Activated naive CD4-positive, alpha-beta T cell treated with anti-CD3 and anti-CD28 coated beads for 36 hours (primary cell): ENCODE data around the gene PIM2. TPM values are rescaled to one million over a fixed set of nuclear protein-coding genes. Genes with fewer than 3 reads are reported as not detected.

Experiments
- CTCF ChIA-PET: fragments of 350-600 bp; sonication (Branson Sonifier 250); formaldehyde crosslinking; loops from one replicate; lab custom pipeline; 2021; ENCODE audit warnings: antibody characterized with exemption; lab: Charles Lee
- DNase-seq: peaks from one replicate; pipeline ENCODE4 v3.0.0-alpha.2; 2020
- H3K27ac Mint-ChIP-seq: one replicate; pipeline ENCODE4 v1.8.0; 2021; ENCODE audit warnings: mild to moderate bottlenecking, mixed read lengths
- H3K27me3 Mint-ChIP-seq: one replicate; pipeline ENCODE4 v1.8.0; 2021; ENCODE audit warnings: low read depth, mixed read lengths
- H3K36me3 Mint-ChIP-seq: one replicate; pipeline ENCODE4 v1.8.0; 2021; ENCODE audit warnings: low read depth, mixed read lengths
- H3K4me1 Mint-ChIP-seq: one replicate; pipeline ENCODE4 v1.8.0; 2021; ENCODE audit warnings: low read depth, mixed read lengths
- H3K4me3 Mint-ChIP-seq: one replicate; pipeline ENCODE4 v1.8.0; 2021; ENCODE audit warnings: mild to moderate bottlenecking, moderate library complexity, mixed read lengths
- H3K9me3 Mint-ChIP-seq: one replicate; pipeline ENCODE4 v1.8.0; 2021; ENCODE audit warnings: mixed read lengths
- intact Hi-C: fragments of 100-400 bp; cut with micrococcal nuclease; formaldehyde crosslinking; loops from one replicate; pipeline ENCODE4 v1.15.1; 2023
- total RNA-seq, 2 experiments: library from RNA; stranded (reverse); gene quantifications; one replicate each; pipeline ENCODE4 v1.2.3, GENCODE V29; 2021

PIM2 gene
- total RNA-seq, 2 experiments from 2014 or later: 634 to 648 TPM

DNA sequence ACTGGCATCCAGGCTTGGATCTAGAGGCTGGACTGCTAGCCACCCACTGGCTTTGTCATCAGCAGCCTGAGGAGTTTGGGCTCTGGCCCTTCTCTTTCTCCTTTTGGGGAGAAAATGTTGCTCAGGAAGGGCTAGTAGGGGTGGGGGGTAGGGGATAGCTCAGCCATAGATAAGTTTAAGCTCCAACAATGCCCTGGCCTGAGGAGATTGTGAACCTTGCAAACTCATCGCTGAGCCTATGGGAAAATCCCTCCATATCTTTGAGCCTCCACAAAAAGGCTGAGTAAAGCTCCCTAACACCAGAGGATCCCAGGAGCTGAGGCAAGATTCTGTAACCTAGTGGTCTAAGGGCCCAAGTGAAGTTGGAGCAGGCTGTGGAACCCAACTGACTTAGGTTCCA, 29.8 kb upstream of the PIM2 start:
- intact Hi-C loops: loop anchor here (5.0 kb wide), 1 partner anchor 36 kb away; the partner anchor contains the start of gene SLC35A2
- peaks cover 49% of the 10 kb centered on the region for H3K4me1 Mint-ChIP-seq
- H3K4me3 Mint-ChIP-seq: no peak overlapping the region
- H3K27me3 Mint-ChIP-seq: no peaks in the 10 kb centered on the region
- no peaks in the 10 kb centered on the region for H3K9me3 Mint-ChIP-seq
- CTCF ChIA-PET: no interaction called here
- DNase-seq: no peak
- H3K36me3 Mint-ChIP-seq: peaks cover 6% of the 10 kb centered on the region
- H3K27ac Mint-ChIP-seq: no peak overlapping the region

- Mint-ChIP-seq H3K27me3 (no peaks in the 10 kb centered on the region), H3K27ac (peak overlapping the region; percentile 83), H3K4me1 (peaks cover 53% of the 10 kb centered on the region), H3K4me3 (no peak overlapping the region), H3K9me3 (no peaks in the 10 kb centered on the region), H3K36me3 (peaks cover 24% of the 10 kb centered on the region)
- DNase-seq: peak; percentile 70
- CTCF ChIA-PET: interaction anchor here (0.7 to 1.8 kb wide), 8 partner anchors 8 to 297 kb away, joined by 3 to 15 read pairs (median 4); partner anchors contain the start of gene SLC35A2
- intact Hi-C loops: loop anchor here (1.0 to 5.0 kb wide), 4 partner anchors 8 to 297 kb away; partner anchors contain the start of gene SLC35A2
Measured at GRCh38 chrX:48945517-48946348, 26.9 kb upstream of the PIM2 start.

GRCh38 chrX:48942895-48943294, 24.1 kb upstream of the PIM2 start:
- intact Hi-C loops: no loop called here
- Mint-ChIP-seq H3K27me3 (no peaks in the 10 kb centered on the region), H3K27ac (peak overlapping the region; percentile 100), H3K4me3 (peak overlapping the region; percentile 47), H3K4me1 (peaks cover 72% of the 10 kb centered on the region), H3K9me3 (no peaks in the 10 kb centered on the region), H3K36me3 (peaks cover 35% of the 10 kb centered on the region)
- DNase-seq: peak; percentile 42
- CTCF ChIA-PET: interaction anchor here (2.4 to 8.6 kb wide), 2 partner anchors 22 to 27 kb away, joined by 7 to 42 read pairs; no protein-coding TSS in a partner anchor

GRCh38 chrX:48940404-48940955, 21.7 kb upstream of the PIM2 start:
- intact Hi-C loops: no loop called here
- Mint-ChIP-seq H3K36me3 (peaks cover 45% of the 10 kb centered on the region), H3K9me3 (no peaks in the 10 kb centered on the region), H3K27ac (peak overlapping the region; percentile 100), H3K27me3 (no peaks in the 10 kb centered on the region), H3K4me1 (peaks cover 81% of the 10 kb centered on the region), H3K4me3 (no peak overlapping the region)
- peak; percentile 10 for DNase-seq
- CTCF ChIA-PET: interaction anchor here (0.8 to 8.6 kb wide), 4 partner anchors 10 to 73 kb away, joined by 3 to 42 read pairs (median 5); no protein-coding TSS in a partner anchor

GRCh38 chrX:48939524-48940228, 20.9 kb upstream of the PIM2 start:
- H3K27me3 Mint-ChIP-seq: no peaks in the 10 kb centered on the region
- H3K4me1 Mint-ChIP-seq: peaks cover 87% of the 10 kb centered on the region
- H3K36me3 Mint-ChIP-seq: peaks cover 53% of the 10 kb centered on the region
- intact Hi-C loops: loop anchor here (10.0 kb wide), 1 partner anchor 325 kb away; the partner anchor contains the start of genes FOXP3 and PPP1R3F
- peak; percentile 35 for DNase-seq
- H3K27ac Mint-ChIP-seq: peak overlapping the region; percentile 100
- no peaks in the 10 kb centered on the region for H3K9me3 Mint-ChIP-seq
- CTCF ChIA-PET: interaction anchor here (0.6 to 8.6 kb wide), 8 partner anchors 9 to 191 kb away, joined by 3 to 42 read pairs (median 4); partner anchors contain the start of genes PQBP1 and TIMM17B
- H3K4me3 Mint-ChIP-seq: peak overlapping the region; percentile 52

DNA sequence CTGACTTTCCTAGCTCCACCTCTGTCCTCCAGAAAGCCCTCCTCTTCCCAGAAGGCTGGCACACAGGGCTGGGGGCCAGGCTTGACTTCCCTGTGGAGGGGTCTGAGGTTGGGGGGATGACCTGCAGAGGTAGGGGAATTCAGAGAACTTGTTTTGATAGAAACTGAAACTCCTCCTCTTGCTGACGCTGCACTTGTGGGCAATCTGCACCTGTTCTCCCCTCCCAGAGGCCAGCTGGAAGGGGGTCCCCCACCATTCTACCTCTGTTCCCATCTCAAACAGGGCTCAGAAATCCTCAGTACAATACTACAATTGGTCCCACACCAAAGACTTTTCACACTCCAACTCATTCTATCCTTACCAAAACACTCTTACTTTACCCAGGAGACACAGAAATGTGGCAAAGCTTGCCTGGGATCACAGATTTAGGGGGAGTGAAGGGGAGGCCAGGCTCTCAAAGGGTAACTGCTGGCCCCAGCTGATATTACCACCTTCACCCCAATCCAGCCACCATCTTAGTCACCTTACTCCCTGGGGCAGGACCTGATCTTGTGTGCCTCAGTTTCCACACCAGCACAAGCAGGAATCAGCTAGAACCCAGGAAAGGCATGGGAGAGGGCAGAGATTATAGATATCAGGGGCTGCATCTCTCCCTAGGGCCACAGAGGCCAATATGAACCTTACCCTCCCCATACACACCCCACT, 20.0 kb upstream of the PIM2 start:
- H3K27ac Mint-ChIP-seq: peak overlapping the region; percentile 100
- peaks cover 89% of the 10 kb centered on the region for H3K4me1 Mint-ChIP-seq
- DNase-seq: peak; percentile 92
- H3K9me3 Mint-ChIP-seq: no peaks in the 10 kb centered on the region
- CTCF ChIA-PET: interaction anchor here (0.6 to 8.6 kb wide), 10 partner anchors 12 to 190 kb away, joined by 3 to 42 read pairs (median 4); partner anchors contain the start of genes PQBP1 and TIMM17B
- H3K36me3 Mint-ChIP-seq: peaks cover 60% of the 10 kb centered on the region
- peak overlapping the region; percentile 52 for H3K4me3 Mint-ChIP-seq
- intact Hi-C loops: loop anchor here (1.0 to 10.0 kb wide), 2 partner anchors 202 to 326 kb away; partner anchors contain the start of genes FOXP3 and PPP1R3F
- no peaks in the 10 kb centered on the region for H3K27me3 Mint-ChIP-seq

DNA sequence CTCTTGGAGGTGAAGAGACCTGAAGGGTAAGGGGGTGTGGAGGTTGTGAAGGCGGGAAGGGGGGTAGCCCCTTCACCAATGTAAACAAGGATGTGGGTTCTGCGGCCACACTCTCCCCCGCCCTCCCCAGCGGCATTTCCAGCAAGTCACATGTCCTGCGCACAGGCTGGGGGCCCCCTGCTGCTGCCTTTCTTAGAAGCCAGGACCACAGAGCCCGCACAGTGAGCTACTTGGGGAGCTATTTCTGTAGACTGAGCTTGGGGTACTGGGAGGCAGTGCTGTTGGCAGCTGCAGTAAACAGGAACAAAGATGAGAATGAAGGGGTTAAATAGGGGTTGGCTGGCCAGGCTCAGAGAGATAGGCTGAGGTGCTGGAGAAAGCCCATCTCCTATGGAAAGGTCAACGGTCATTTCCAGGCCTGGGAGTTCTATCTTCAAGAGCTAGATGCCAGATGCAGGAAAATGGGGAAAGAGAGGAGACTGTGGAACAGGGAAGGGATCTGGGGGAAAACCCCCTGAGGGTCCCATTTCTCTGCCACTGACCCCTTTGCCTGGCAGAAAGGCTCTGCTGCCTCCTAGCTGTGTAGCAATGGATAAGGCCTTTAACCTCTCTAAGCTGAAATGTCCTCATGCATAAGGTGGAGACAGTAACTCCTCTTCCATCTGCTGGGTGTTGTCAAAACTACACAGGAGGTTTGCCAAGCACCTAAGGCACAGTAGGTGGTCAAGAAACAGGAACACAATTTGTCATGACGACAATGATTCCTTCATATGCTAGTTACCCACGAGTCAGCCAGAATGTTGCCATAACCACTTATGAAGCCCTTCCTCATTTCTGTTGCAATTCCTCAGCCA, 18.5 kb upstream of the PIM2 start:
- CTCF ChIA-PET: interaction anchor here (0.7 to 8.6 kb wide), 9 partner anchors 9 to 306 kb away, joined by 3 to 42 read pairs (median 4); partner anchors contain the start of genes PQBP1, TFE3 and TIMM17B
- intact Hi-C loops: loop anchor here (1.0 to 10.0 kb wide), 8 partner anchors 8 to 328 kb away; partner anchors contain the start of genes FOXP3, PIM2, PPP1R3F and PQBP1
- peaks cover 81% of the 10 kb centered on the region for H3K4me1 Mint-ChIP-seq
- peaks cover 52% of the 10 kb centered on the region for H3K36me3 Mint-ChIP-seq
- H3K9me3 Mint-ChIP-seq: no peaks in the 10 kb centered on the region
- no peaks in the 10 kb centered on the region for H3K27me3 Mint-ChIP-seq
- peak; percentile 95 for DNase-seq
- H3K4me3 Mint-ChIP-seq: peak overlapping the region; percentile 75
- peak overlapping the region; percentile 100 for H3K27ac Mint-ChIP-seq

DNA sequence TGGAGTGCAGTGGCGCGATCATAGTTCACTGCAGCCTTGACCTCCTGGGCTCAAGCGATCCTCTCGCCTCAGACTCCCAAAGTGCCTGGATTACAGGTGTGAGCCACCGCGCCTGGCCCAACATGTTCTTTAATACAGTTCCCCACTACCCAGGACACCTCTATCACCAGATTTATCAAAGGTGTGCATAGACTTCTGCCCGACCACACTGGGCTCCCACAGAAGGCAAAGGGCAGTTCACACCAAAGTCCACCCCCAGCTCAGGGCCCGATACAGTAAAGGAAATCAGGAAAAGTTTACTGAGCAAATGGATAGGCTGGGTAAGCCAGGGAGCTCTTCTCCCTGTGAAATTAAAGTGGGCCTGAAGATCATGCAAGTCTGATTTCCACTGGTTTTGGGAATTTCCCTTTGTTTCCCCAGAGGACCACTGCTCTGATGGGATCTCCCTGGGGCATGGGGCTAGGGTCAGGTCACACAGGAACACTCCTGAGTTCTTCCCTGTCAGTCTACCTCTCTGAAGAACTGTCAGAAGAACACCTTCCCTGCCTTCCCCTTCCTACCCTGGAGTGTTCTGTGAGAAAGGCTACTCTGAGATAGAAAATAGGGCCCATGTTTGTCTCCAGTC, 17.7 kb upstream of the PIM2 start:
- DNase-seq: no peak
- Mint-ChIP-seq H3K9me3 (no peaks in the 10 kb centered on the region), H3K36me3 (peaks cover 48% of the 10 kb centered on the region), H3K4me3 (peak overlapping the region; percentile 75), H3K27ac (peak overlapping the region; percentile 100), H3K27me3 (no peaks in the 10 kb centered on the region), H3K4me1 (peaks cover 74% of the 10 kb centered on the region)
- intact Hi-C loops: loop anchor here (1.0 to 10.0 kb wide), 8 partner anchors 9 to 328 kb away; partner anchors contain the start of genes FOXP3, PIM2, PPP1R3F and PQBP1
- CTCF ChIA-PET: interaction anchor here (0.7 to 8.6 kb wide), 8 partner anchors 10 to 200 kb away, joined by 3 to 42 read pairs (median 5); partner anchors contain the start of genes PQBP1, TFE3 and TIMM17B

GRCh38 chrX:48935301-48935670, 16.5 kb upstream of the PIM2 start:
- Mint-ChIP-seq H3K27me3 (no peaks in the 10 kb centered on the region), H3K27ac (peak overlapping the region; percentile 100), H3K4me3 (peak overlapping the region; percentile 77), H3K4me1 (peaks cover 68% of the 10 kb centered on the region), H3K9me3 (no peaks in the 10 kb centered on the region), H3K36me3 (peaks cover 46% of the 10 kb centered on the region)
- intact Hi-C loops: loop anchor here (10.0 kb wide), 1 partner anchor 330 kb away; the partner anchor contains the start of genes FOXP3 and PPP1R3F
- CTCF ChIA-PET: interaction anchor here (0.9 kb wide), 1 partner anchor 15 kb away, joined by 4 read pairs; no protein-coding TSS in a partner anchor
- no peak for DNase-seq
